Endothelial cell of umbilical vein (primary cell): ENCODE measurements around the gene PBX2.

ENCODE experiments used
- POLR2A ChIP-seq: IDR thresholded peaks from 2 replicates; pipeline ENCODE4 v1.6.1; 2012; ENCODE audit warnings: low read depth, mild to moderate bottlenecking, control low read depth, low read length
- TF ChIP-seq, protein P1 (sequence below): IDR thresholded peaks from 2 replicates; pipeline ENCODE4 v1.6.1; 2011; ENCODE audit not compliant: insufficient read depth, insufficient read length

DNA sequence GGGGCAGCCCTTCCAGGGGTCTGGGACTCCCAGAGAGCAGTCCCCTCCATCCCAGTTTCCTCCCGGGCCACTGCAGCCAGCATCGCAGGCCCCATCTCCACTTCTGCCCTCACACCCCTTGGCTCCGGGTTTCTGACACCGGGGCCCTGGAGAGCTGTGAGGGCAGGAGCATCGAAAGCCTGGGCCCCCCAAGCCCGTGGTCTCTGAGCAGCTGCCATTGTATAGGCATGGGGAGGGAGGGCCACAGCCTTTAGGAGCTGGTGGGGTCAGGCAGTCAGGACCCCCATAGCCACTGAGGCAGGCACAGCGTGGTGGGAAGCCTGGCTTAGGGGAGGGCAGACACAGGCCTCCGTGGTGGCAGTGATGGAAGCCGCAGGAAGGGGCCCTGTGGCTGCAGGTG is 12.2 kb upstream of the PBX2 start:
- TF ChIP-seq, protein P1, sequence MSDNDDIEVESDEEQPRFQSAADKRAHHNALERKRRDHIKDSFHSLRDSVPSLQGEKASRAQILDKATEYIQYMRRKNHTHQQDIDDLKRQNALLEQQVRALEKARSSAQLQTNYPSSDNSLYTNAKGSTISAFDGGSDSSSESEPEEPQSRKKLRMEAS = no peak
- TF ChIP-seq POLR2A = no peak
